Heart right ventricle (tissue), 16 donors: ENCODE data around the gene VAPB. TPM values are rescaled to one million over a fixed set of nuclear protein-coding genes. Genes with fewer than 3 reads are reported as not detected.

Experiments used
- ATAC-seq, 8 donors: fragments of 200-7000 bp; cut with Tn5 transposase; one replicate each; pipeline ENCODE4 v1.9.1; 2020; ENCODE audit warnings: mild to moderate bottlenecking in 8 of 8, moderate library complexity in 8 of 8, moderate number of reproducible peaks in 1 of 8
- DNase-seq, 2 donors: peaks; one replicate each; pipeline ENCODE4 v3.0.0-alpha.2; 2020
- H3K27ac ChIP-seq, 10 donors: fragments of 200-600 bp; sonication (generic) in 2 of 10; one replicate each; pipeline versions ENCODE4 v1.5.0 to v1.8.0; 2020 to 2022; ENCODE audit warnings: mild to moderate bottlenecking in 3 of 10
- H3K27me3 ChIP-seq, 7 donors: fragments of 200-600 bp; one replicate each; pipeline ENCODE4 v1.8.0; 2021 to 2022; ENCODE audit warnings: mild to moderate bottlenecking in 2 of 7
- H3K36me3 ChIP-seq, 9 donors: fragments of 200-600 bp; sonication (generic) in 1 of 9; one replicate each; pipeline versions ENCODE4 v1.5.0 to v1.8.0; 2020 to 2022; ENCODE audit warnings: mild to moderate bottlenecking in 2 of 9
- H3K4me1 ChIP-seq, 9 donors: fragments of 200-600 bp; sonication (generic) in 1 of 9; one replicate each; pipeline versions ENCODE4 v1.5.0 to v1.8.0; 2020 to 2022; ENCODE audit warnings: mild to moderate bottlenecking in 4 of 9
- H3K4me3 ChIP-seq, 10 donors: fragments of 200-600 bp; sonication (generic) in 2 of 10; one replicate each; pipeline versions ENCODE4 v1.5.0 to v1.8.0; 2020 to 2022; ENCODE audit warnings: mild to moderate bottlenecking in 7 of 10, moderate library complexity in 2 of 10
- H3K9me3 ChIP-seq, 11 donors: fragments of 200-600 bp in 10 of 11; sonication (generic) in 2 of 11; one replicate each; pipeline versions ENCODE4 v1.5.0 to v1.8.0; 2013 to 2022; ENCODE audit warnings: mild to moderate bottlenecking in 2 of 11, control low read depth in 1 of 11, moderate library complexity in 1 of 11
- whole genome bisulfite sequencing, 2 donors: extraction: QIAGEN DNeasy Blood & Tissue Kit; methylation state at CpG; one replicate each; pipeline ENCODE4 v1.1.7; 2013; ENCODE audit warnings: inconsistent platforms in 1 of 2; 5-methylcytosine and 5-hydroxymethylcytosine counted together
- intact Hi-C, 10 donors: fragments of 100-400 bp; cut with DNase I; formaldehyde crosslinking; loops; one replicate each; pipeline versions ENCODE4 v1.11.1 to v1.14.2; 2022
- polyA plus RNA-seq, 2 donors: library from polyadenylated mRNA; stranded (reverse); fragments of 200-250 nt; gene quantifications; one replicate each; pipeline ENCODE4 v1.2.3, GENCODE V29; 2013
- total RNA-seq, 10 donors: library from RNA; stranded (reverse); fragmentation: NEBNext Ultra II Directional in 3 of 10; extraction: Animal tissue kit (Norgen Biotek cat#: 25700) in 3 of 10; gene quantifications; one replicate each; pipeline versions ENCODE4 v1.2.1 to v1.2.4, GENCODE V29; 2021 to 2023
- TF ChIP-seq, protein P1 (sequence below), 9 donors: fragments of 200-600 bp; sonication (generic) in 2 of 9; IDR thresholded peaks; one replicate each; pipeline versions ENCODE4 v1.5.0 to v1.8.0; 2021 to 2022; ENCODE audit warnings: antibody characterized with exemption in 9 of 9, mild to moderate bottlenecking in 5 of 9, moderate library complexity in 1 of 9
- donor health status: Arrhythmogenic right ventricular cardiomyopathy.
- donor health status: ischemic (EF 13 %, LVEDD 7.1; RV severe dilation, severe dysfunction).
- donor health status: healthy with polysubstance abuse.
- donor health status: DM: no; HTN: yes; CAD: no.
- donor health status: DM: no; HTN: no; CAD: no.
- donor health status: ischemic (EF 25% LVEDD 6.9; RV normal size, moderate dysfunction).
- donor health status: ischemic (EF 25% LVEDD 5.7; RV mildly dilated, moderate dysfunction).
- donor health status: healthy.
- donor health status: DM: yes; HTN: yes; CAD: no.
- donor health status: Ischemic cardiomyopathy.
- donor health status: ischemic (EF 35%, LVEDD 5.7; RV mildly dilated, moderate dysfunction).
- donor health status: nonischemic (EF 11% LVEDD 7.7; RV severe dilation, severe dysfunction).
- donor health status: DM: yes; HTN: yes; CAD: no.
- donor health status: PGD.
- donor health status: ischemic (EF 29% LVEDD 5.4; RV normal size, mild dysfunction).
- donor health status: nonischemic (EF 23%, LVEDD 6.1; RV moderate dilation, normal function).

The VAPB gene
- total and polyA plus RNA-seq, 12 donors, result 20.8 to 89.9 (median 69.8) TPM

DNA sequence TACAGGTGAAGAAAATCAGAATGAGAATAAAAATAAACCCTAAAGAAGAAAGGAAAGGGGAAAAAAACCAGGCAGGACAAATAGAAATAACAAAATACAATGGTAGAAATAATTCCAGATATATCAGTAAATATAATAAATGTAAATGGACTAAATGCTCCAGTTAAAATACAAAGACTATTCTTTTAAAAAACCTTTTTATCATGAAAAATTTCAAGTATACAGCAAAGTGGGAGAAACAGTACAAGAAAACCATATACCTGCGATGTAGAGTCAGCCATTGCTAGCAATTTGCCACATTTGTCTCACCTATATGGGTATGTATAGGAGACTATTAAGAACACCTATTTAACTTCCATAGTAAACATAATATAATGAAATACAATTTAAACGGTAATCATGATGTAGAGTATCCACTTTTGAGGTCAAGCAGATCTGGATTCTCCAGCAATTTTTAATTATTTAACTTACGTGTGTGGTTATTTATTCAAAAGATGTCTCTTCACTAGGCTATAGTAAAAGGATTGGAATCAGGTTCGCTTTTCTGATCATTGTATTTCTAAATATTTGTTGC is 914 bp upstream of the VAPB start:
- Histone ChIP-seq H3K4me1 (peaks cover 3 to 40% (median 35%) of the 10 kb centered on the region in 9 donors), H3K27ac (peak overlapping the region in 7 of 10 donors; percentile 89 to 99 (median 95)), H3K9me3 (peaks cover 0 to 14% (median 0%) of the 10 kb centered on the region in 11 donors), H3K36me3 (peaks cover 0 to 13% (median 0%) of the 10 kb centered on the region in 9 donors), H3K27me3 (peaks cover 0 to under 1% (median 0%) of the 10 kb centered on the region in 7 donors), H3K4me3 (peak overlapping the region in 8 of 10 donors; percentile 19 to 95 (median 88))
- ATAC-seq, result no peak
- intact Hi-C loops, result loop anchor here in 5 of 10 donors (5.0 to 10.0 kb wide), 4 partner anchors 73 to 647 kb away; partner anchors contain the start of genes ATP5F1E (in 1 of the 5) and RAB22A (in 1 of the 5)
- WGBS, 2 donors, result 71 to 76% methylated on average over 4 of the region's 4 CpGs
- TF ChIP-seq, protein P1, sequence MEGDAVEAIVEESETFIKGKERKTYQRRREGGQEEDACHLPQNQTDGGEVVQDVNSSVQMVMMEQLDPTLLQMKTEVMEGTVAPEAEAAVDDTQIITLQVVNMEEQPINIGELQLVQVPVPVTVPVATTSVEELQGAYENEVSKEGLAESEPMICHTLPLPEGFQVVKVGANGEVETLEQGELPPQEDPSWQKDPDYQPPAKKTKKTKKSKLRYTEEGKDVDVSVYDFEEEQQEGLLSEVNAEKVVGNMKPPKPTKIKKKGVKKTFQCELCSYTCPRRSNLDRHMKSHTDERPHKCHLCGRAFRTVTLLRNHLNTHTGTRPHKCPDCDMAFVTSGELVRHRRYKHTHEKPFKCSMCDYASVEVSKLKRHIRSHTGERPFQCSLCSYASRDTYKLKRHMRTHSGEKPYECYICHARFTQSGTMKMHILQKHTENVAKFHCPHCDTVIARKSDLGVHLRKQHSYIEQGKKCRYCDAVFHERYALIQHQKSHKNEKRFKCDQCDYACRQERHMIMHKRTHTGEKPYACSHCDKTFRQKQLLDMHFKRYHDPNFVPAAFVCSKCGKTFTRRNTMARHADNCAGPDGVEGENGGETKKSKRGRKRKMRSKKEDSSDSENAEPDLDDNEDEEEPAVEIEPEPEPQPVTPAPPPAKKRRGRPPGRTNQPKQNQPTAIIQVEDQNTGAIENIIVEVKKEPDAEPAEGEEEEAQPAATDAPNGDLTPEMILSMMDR (IDR thresholded peaks at IDR 0.05), result no peak
- no peak for DNase-seq

DNA sequence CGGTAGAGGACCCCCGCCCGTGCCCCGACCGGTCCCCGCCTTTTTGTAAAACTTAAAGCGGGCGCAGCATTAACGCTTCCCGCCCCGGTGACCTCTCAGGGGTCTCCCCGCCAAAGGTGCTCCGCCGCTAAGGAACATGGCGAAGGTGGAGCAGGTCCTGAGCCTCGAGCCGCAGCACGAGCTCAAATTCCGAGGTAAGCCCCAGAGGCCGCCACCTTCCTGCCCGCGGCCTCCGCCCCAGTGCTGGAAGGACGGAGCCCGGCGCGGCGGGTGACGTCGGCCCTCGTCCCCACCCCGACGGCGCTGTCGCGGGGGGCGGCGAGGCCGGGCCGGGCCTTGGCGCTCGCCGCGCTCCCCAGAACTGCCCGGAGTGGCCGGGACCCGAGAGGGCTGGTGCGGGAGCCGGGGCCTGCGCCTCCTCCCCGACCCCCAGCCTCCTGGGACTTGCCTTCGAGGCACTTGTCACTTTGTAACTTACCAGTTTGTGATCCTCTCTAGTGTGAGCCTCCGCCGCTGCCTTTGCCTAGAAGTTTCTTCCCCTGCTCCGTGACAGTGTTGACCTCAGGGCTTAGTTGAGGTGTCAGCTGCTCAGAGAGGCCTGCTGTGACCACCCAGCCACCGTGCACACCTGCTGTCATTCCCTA is 417 bp downstream of the VAPB start:
- TF ChIP-seq, protein P1 (IDR thresholded peaks at IDR 0.05), result no peak
- DNase-seq (peak in 1 of 2 donors; percentile 29), ATAC-seq (peak; percentile 46 to 78 (median 68))
- Histone ChIP-seq H3K9me3 (peaks cover 0 to 14% (median 0%) of the 10 kb centered on the region in 11 donors), H3K27me3 (no peaks in the 10 kb centered on the region), H3K36me3 (peaks cover 0 to 15% (median 0%) of the 10 kb centered on the region in 9 donors), H3K27ac (peak overlapping the region; percentile 70 to 99 (median 96)), H3K4me3 (peak overlapping the region; percentile 68 to 95 (median 82)), H3K4me1 (peaks cover 3 to 52% (median 43%) of the 10 kb centered on the region in 9 donors)
- intact Hi-C loops, result loop anchor here in 5 of 10 donors (5.0 to 10.0 kb wide), 4 partner anchors 75 to 645 kb away; partner anchors contain the start of genes ATP5F1E (in 1 of the 5) and RAB22A (in 1 of the 5)
- 0 to 1% methylated on average over 50 to 56 of the region's 56 CpGs for WGBS, 2 donors

DNA sequence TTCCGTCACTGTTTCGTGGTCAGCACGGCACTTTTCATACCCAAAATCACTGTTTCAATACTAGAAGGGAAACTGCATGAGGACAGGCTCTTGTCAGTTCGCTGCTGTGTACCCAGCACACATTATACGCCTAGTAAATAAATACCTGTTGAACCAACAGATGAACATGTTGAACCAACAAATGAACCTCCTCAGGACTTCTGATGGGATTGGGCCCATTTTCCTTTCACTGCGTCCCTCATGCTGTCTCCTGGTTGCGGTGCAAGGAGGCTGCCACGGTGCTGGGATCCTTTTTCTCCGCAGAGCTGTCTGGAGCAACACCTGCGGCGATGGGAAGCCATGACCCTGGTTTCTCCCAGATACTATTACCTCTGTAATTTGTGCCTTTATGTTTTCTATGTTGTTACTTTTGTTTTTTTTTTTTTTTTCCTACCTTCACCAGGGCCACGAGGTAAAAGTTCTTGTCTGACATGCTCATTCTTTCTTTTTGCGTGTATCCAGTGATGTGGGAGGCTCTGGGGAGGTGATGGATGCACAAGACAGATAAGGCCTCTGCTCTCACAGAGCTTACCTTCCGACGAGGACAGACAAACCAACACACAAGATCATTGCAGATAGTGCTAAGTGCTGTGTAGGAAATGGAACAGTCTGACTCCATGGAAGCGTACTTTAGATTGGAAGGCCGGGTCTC is 1.1 kb downstream of the VAPB start:
- H3K36me3 ChIP-seq, result peaks cover 0 to 15% (median 0%) of the 10 kb centered on the region in 9 donors
- TF ChIP-seq, protein P1 (IDR thresholded peaks at IDR 0.05), result no peak
- intact Hi-C loops, result loop anchor here in 6 of 10 donors (5.0 to 10.0 kb wide), 6 partner anchors 55 to 645 kb away; partner anchors contain the start of genes ATP5F1E (in 1 of the 6) and RAB22A (in 1 of the 6)
- DNase-seq, result no peak
- ATAC-seq, result no peak
- peak overlapping the region in 9 of 10 donors; percentile 89 to 99 (median 96) for H3K27ac ChIP-seq
- 72% methylated on average over 17 of the region's 17 CpGs for WGBS, 2 donors
- peaks cover 0 to 14% (median 0%) of the 10 kb centered on the region in 11 donors for H3K9me3 ChIP-seq
- peaks cover 3 to 55% (median 44%) of the 10 kb centered on the region in 9 donors for H3K4me1 ChIP-seq
- H3K4me3 ChIP-seq, result peak overlapping the region; percentile 68 to 95 (median 82)
- no peaks in the 10 kb centered on the region for H3K27me3 ChIP-seq

DNA sequence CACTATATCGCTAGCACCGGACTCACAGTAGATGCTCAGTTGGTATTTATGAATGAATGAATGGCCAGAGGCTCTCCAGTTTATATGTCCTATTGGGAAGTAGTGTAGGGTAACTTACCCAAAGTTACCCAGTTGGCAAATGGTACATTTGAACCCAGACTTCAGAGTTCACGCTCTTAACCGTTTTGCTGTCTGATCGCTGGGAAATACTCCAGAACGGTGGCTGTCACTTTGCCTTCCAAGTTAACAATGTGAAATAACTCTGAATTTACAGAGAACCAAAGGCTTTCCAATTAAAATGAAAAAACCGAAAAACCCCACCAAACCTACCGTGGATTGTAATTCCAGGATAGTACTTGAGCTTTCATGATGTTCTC is 1.6 kb downstream of the VAPB start:
- peaks cover 0 to 15% (median 0%) of the 10 kb centered on the region in 9 donors for H3K36me3 ChIP-seq
- DNase-seq (no peak), ATAC-seq (no peak)
- H3K27ac ChIP-seq, result no peak overlapping the region
- H3K4me3 ChIP-seq, result peak overlapping the region in 6 of 10 donors; percentile 77 to 95 (median 91)
- TF ChIP-seq, protein P1 (IDR thresholded peaks at IDR 0.05), result no peak
- peaks cover 3 to 57% (median 45%) of the 10 kb centered on the region in 9 donors for H3K4me1 ChIP-seq
- intact Hi-C loops, result loop anchor here in 2 of 10 donors (10.0 kb wide), 3 partner anchors 54 to 156 kb away; no protein-coding TSS in a partner anchor
- 95 to 98% methylated on average over 8 of the region's 8 CpGs for WGBS, 2 donors
- peaks cover 0 to 14% (median 0%) of the 10 kb centered on the region in 11 donors for H3K9me3 ChIP-seq
- H3K27me3 ChIP-seq, result no peaks in the 10 kb centered on the region
